K562 (cell line): ENCODE measurements around the gene ZFPM1. TPM values are rescaled to one million over a fixed set of nuclear protein-coding genes. Genes with fewer than 3 reads are reported as not detected.

Experiments
- ATAC-seq: fragments of 200-7000 bp; cut with Tn5 transposase; 3 replicates; pipeline ENCODE4 v1.9.1; 2020; ENCODE audit warnings: moderate library complexity
- BruUV-seq: library from RNA; stranded (reverse); fragments of 400-500 nt; replicated peaks from 2 replicates; lab custom pipeline; 2021; lab: Mats Ljungman, UMichigan
- CTCF ChIA-PET: fragments of 300-600 bp; formaldehyde crosslinking; extraction: SDS; loops from one replicate; lab custom pipeline; 2021; ENCODE audit warnings: low intra/inter-chr PET ratio; lab: Yijun Ruan, JAX
- POLR2A ChIA-PET: fragments of 300-600, 350-650 bp; sonication (Branson Sonifier 250); formaldehyde crosslinking; extraction: SDS; loops from one replicate; lab custom pipeline; 2021; ENCODE audit warnings: antibody characterized with exemption, inconsistent platforms; lab: Yijun Ruan, JAX
- DNase-seq, 4 experiments: peaks; one replicate each; pipeline versions ENCODE4 v3.0.0 to v3.0.0-alpha.2; 2011 to 2018; ENCODE audit warnings: low spot score in 3 of 4, mixed read lengths in 3 of 4; ENCODE audit errors: extremely low read depth in 1 of 4
- FAIRE-seq: peaks from 2 replicates; lab custom pipeline; 2011; peaks lifted over from hg19 to GRCh38; lab: Jason Lieb, UNC
- H2AFZ ChIP-seq: 2 replicates; pipeline ENCODE4 v1.6.0; 2011; ENCODE audit warnings: low read depth, low read length, control low read depth, inconsistent platforms
- H3K27ac ChIP-seq: fragments of 200-600 bp; 3 replicates; pipeline ENCODE4 v1.8.0; 2011; ENCODE audit warnings: low read depth, mild to moderate bottlenecking, control low read depth, inconsistent platforms, low read length, moderate library complexity, mixed read lengths; ENCODE audit errors: extremely low read depth
- H3K27me3 ChIP-seq, 2 experiments: fragments of 300-600 bp in 1 of 2; 2 replicates in 1 of 2; 3 replicates in 1 of 2; pipeline versions ENCODE4 v1.6.0 to v1.8.0; 2011; ENCODE audit warnings: inconsistent platforms in 2 of 2, low read length in 2 of 2, mild to moderate bottlenecking in 1 of 2, mixed read lengths in 1 of 2, moderate library complexity in 1 of 2; ENCODE audit not compliant: control insufficient read depth in 2 of 2, insufficient read depth in 2 of 2
- H3K36me3 ChIP-seq: fragments of 300-600 bp; 3 replicates; pipeline ENCODE4 v1.8.0; 2011; ENCODE audit warnings: mild to moderate bottlenecking, low read length, inconsistent platforms; ENCODE audit not compliant: control insufficient read depth, insufficient read depth
- H3K4me1 ChIP-seq, 2 experiments: fragments of 200-600 bp in 1 of 2; replicated peaks in 1 of 2; 2 replicates in 1 of 2; 3 replicates in 1 of 2; pipeline versions ENCODE4 v1.5.1 to v1.8.0; 2011; ENCODE audit warnings: inconsistent platforms in 2 of 2, low read length in 2 of 2, mild to moderate bottlenecking in 1 of 2, mixed read lengths in 1 of 2, moderate library complexity in 1 of 2; ENCODE audit not compliant: control insufficient read depth in 2 of 2, insufficient read depth in 2 of 2
- H3K4me2 ChIP-seq: 2 replicates; pipeline ENCODE4 v1.6.1; 2011; ENCODE audit warnings: low read length, control low read depth, inconsistent platforms, mixed read lengths; ENCODE audit not compliant: insufficient read depth
- H3K4me3 ChIP-seq: fragments of 200-600 bp; sonication (generic), shearing (Covaris generic); 2 replicates; pipeline ENCODE4 v1.5.1; 2016; ENCODE audit warnings: control low read depth, inconsistent platforms
- H3K79me2 ChIP-seq: fragments of 200-600 bp; 3 replicates; pipeline ENCODE4 v1.8.0; 2011; ENCODE audit warnings: low read length, inconsistent platforms; ENCODE audit not compliant: control insufficient read depth, insufficient read depth
- H3K9ac ChIP-seq, 2 experiments: 2 replicates each; pipeline versions ENCODE4 v1.6.0 to v1.6.1; 2011; ENCODE audit warnings: low read depth in 2 of 2, low read length in 2 of 2, control low read depth in 1 of 2, inconsistent platforms in 1 of 2, mild to moderate bottlenecking in 1 of 2, mixed read lengths in 1 of 2; ENCODE audit not compliant: insufficient read depth in 1 of 2
- H3K9me1 ChIP-seq: one replicate; pipeline ENCODE4 v1.6.0; 2011; ENCODE audit warnings: inconsistent platforms, mild to moderate bottlenecking, low read length, moderate library complexity; ENCODE audit not compliant: control insufficient read depth, insufficient read depth
- H3K9me3 ChIP-seq: replicated peaks from 2 replicates; pipeline ENCODE4 v1.5.1; 2011; ENCODE audit warnings: low read depth, low read length, inconsistent platforms; ENCODE audit not compliant: control insufficient read depth, insufficient read depth
- H4K20me1 ChIP-seq: replicated peaks from 2 replicates; pipeline ENCODE4 v1.6.1; 2011; ENCODE audit warnings: low read length, inconsistent platforms, mixed read lengths; ENCODE audit not compliant: control insufficient read depth, insufficient read depth
- FOXA3 ChIP-seq, 2 experiments: fragments of 450-650 bp in 1 of 2; sonication (generic) in 1 of 2; formaldehyde crosslinking; IDR thresholded peaks in 1 of 2; conservative IDR thresholded peaks in 1 of 2; 2 replicates each; pipeline versions ENCODE4 v1.4.0 to v1.8.0; 2020 to 2022; ENCODE audit warnings: mild to moderate bottlenecking in 2 of 2, missing genetic modification reagents in 1 of 2
- GABPB1 ChIP-seq: sonication (generic); formaldehyde crosslinking; IDR thresholded peaks from 2 replicates; pipeline ENCODE4 v1.8.0; 2022; ENCODE audit warnings: mild to moderate bottlenecking, missing genetic modification reagents
- HOMEZ ChIP-seq: fragments of 250-450 bp; sonication (Bioruptor Pico); IDR thresholded peaks from 2 replicates; pipeline ENCODE4 v1.4.0; 2020; ENCODE audit warnings: mild to moderate bottlenecking, moderate library complexity
- MXI1 ChIP-seq: IDR thresholded peaks from 2 replicates; pipeline ENCODE4 v1.6.1; 2011; ENCODE audit warnings: low read depth, mild to moderate bottlenecking, improper control_type of control experiment, low read length
- NR1H2 ChIP-seq: sonication (generic); formaldehyde crosslinking; IDR thresholded peaks from 2 replicates; pipeline ENCODE4 v1.4.0; 2020; ENCODE audit warnings: mild to moderate bottlenecking, missing genetic modification reagents
- NUFIP1 ChIP-seq: fragments of 450-650 bp; IDR thresholded peaks from 2 replicates; pipeline ENCODE4 v1.6.1; 2018; ENCODE audit not compliant: partially characterized antibody
- ZBTB33 ChIP-seq: sonication (generic); formaldehyde crosslinking; IDR thresholded peaks from 2 replicates; pipeline ENCODE4 v1.8.1; 2023; ENCODE audit warnings: mild to moderate bottlenecking, missing genetic modification reagents
- ZNF280A ChIP-seq: fragments of 450-650 bp; IDR thresholded peaks from 2 replicates; pipeline ENCODE4 v1.6.1; 2018; ENCODE audit warnings: mild to moderate bottlenecking, low read depth; ENCODE audit not compliant: partially characterized antibody
- ZNF282 ChIP-seq: sonication (generic); formaldehyde crosslinking; IDR thresholded peaks from 2 replicates; pipeline ENCODE4 v1.8.1; 2023; ENCODE audit warnings: missing genetic modification reagents
- WGBS: fragments of 100-300 bp; shearing (Covaris generic); methylation state at CpG from one replicate; pipeline ENCODE4 v1.1.6; 2016; ENCODE audit warnings: low coverage, mixed read lengths; ENCODE audit not compliant: insufficient coverage; ENCODE audit errors: missing lambda C conversion rate; 5-methylcytosine and 5-hydroxymethylcytosine counted together
- in situ Hi-C: fragments of 300-500 bp; cut with MboI; formaldehyde crosslinking; loops from 4 replicates; pipeline ENCODE4 v1.15.0; 2018; ENCODE audit warnings: inconsistent platforms, mixed read lengths
- intact Hi-C: fragments of 100-400 bp; cut with micrococcal nuclease; formaldehyde crosslinking; loops from 2 replicates; pipeline ENCODE4 v1.14.2; 2022
- polyA plus RNA-seq, 8 experiments: library from polyadenylated mRNA; depleted of rRNA in 4 of 8; stranded (reverse) in 5 of 8; unstranded in 3 of 8; fragments of >200 nt; fragmentation: Nextera tagmentation in 2 of 8; fragmentation: Illumina TruSeq in 1 of 8; extraction: Ambion mirVana in 2 of 8; extraction: Trizol in 1 of 8; gene quantifications; 2 replicates each; pipeline versions ENCODE4 v1.2.1 to v1.2.3, GENCODE V29; 2011 to 2014; ENCODE audit warnings: inconsistent platforms in 1 of 8, missing spikeins in 1 of 8
- total RNA-seq, 7 experiments: library from RNA; depleted of rRNA in 6 of 7; stranded (reverse); fragments of >200 nt in 6 of 7; fragmentation: Illumina TruSeq in 2 of 7; extraction: Trizol in 2 of 7; gene quantifications; 2 replicates each; pipeline versions ENCODE4 v1.2.1 to v1.2.3, GENCODE V29; 2011 to 2021; ENCODE audit warnings: low replicate concordance in 1 of 7

Gene ZFPM1
- total and polyA plus RNA-seq, 9 of the 15 experiments (the other 6 are each of a cell fraction or from before 2014, with no cell fraction given): 0.03 to 35.9 (median 1.4) TPM

GRCh38 chr16:88548985-88549384 lies 95.9 kb downstream of the ZFPM1 start:
- Histone ChIP-seq H2AFZ (no peak overlapping the region), H3K27me3 (peaks cover 21 to 31% of the 10 kb centered on the region in 2 experiments; a peak in 4 of 5 replicates), H3K27ac (no peak overlapping the region), H3K4me3 (no peak overlapping the region), H3K9ac (peak overlapping the region in 1 of 2 experiments; percentile 45; a peak in 1 of 4 replicates), H3K9me1 (no peaks in the 10 kb centered on the region), H3K36me3 (no peaks in the 10 kb centered on the region), H3K4me2 (no peak overlapping the region), H3K79me2 (no peaks in the 10 kb centered on the region), H3K9me3 (peaks cover 4% of the 10 kb centered on the region; the same call in 1 of the 2 replicates), H4K20me1 (no peaks in the 10 kb centered on the region), H3K4me1 (peaks cover 25 to 39% of the 10 kb centered on the region in 2 experiments)
- ChIA-PET POLR2A (interaction anchor here (0.7 to 1.3 kb wide), 2 partner anchors 88 kb away, joined by 3 read pairs; no protein-coding TSS in a partner anchor), CTCF (no interaction called here)
- 49% methylated on average over 13 of the region's 13 CpGs for WGBS
- intact Hi-C loops: no loop called here
- TF ChIP-seq FOXA3 (CRISPR knock-in tag; conservative IDR thresholded peaks at IDR 0.05 in 1 of 2, IDR thresholded peaks at IDR 0.05 in 1 of 2) (0 out of 4 replicates have a peak, but pooled peaks of 1 of the 2 experiments have one; percentile 12), NUFIP1 (no peak), ZNF282 (no peak), ZNF280A (no peak), ZBTB33 (CRISPR knock-in tag) (0 out of 2 replicates have a peak, but pooled peaks have one; percentile 1), GABPB1 (CRISPR knock-in tag) (no peak), NR1H2 (no peak), HOMEZ (no peak), MXI1 (no peak)
- ATAC-seq (no peak), DNase-seq (no peak), FAIRE-seq (peak; percentile 65)
- BruUV-seq: no TSS peak
- in situ Hi-C loops: no loop called here
